GM12801 (cell line): ENCODE measurements around the gene OR4S1.

Experiments used
- CTCF ChIP-seq: IDR thresholded peaks from one replicate; pipeline ENCODE4 v1.5.1; 2011; ENCODE audit warnings: control low read depth; ENCODE audit not compliant: insufficient read length; ENCODE audit errors: extremely low read depth

Gene OR4S1

GRCh38 chr11:48341466-48341865 lies 35.4 kb downstream of the OR4S1 start:
- no peak for TF ChIP-seq CTCF

GRCh38 chr11:48354013-48354412 lies 48.0 kb downstream of the OR4S1 start:
- TF ChIP-seq CTCF: no peak

- TF ChIP-seq CTCF: no peak
Observed at GRCh38 chr11:48354677-48355076, 48.7 kb downstream of the OR4S1 start.
